ENCODE data around the gene KCNJ6. TPM values are rescaled to one million over a fixed set of nuclear protein-coding genes. Genes with fewer than 3 reads are reported as not detected.

KCNJ6 gene
- total and polyA plus RNA-seq, 2 experiments from 2014 or later, result 0.07 to 0.46 TPM

- no peak overlapping the region for H3K27ac ChIP-seq
Measured at GRCh38 chr21:37587203-37587602, 329.1 kb downstream of the KCNJ6 start.

DNA sequence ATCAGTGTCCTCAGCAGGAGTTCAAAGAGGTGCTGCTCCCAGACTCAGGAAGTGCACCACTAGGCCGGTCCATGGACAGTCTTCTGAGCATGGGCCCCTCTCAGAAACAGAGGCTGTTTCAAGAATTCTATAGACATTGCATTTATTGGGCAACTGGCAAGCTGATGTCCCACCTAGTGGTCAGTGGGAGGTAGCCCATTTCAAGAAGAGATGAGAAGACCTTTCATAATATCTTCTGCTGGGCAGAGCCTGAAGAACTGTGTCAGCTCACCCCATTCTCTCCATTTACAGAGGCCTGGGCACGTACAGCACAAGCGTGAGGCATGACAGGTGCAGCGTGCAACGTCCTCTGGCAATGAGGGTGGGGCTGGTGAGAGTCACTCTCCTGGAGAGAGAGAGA, 333.7 kb downstream of the KCNJ6 start:
- Histone ChIP-seq H3K27ac (no peak overlapping the region), H3K9me2 (replicated peaks; ENCODE audit: insufficient read depth) (no peaks in the 10 kb centered on the region), H3K4me3 (no peak overlapping the region), H3K27me3 (no peaks in the 10 kb centered on the region), H3K9me3 (ENCODE audit: low read depth) (no peaks in the 10 kb centered on the region), H4K20me1 (ENCODE audit: insufficient read depth, poor library complexity, severe bottlenecking) (no peaks in the 10 kb centered on the region), H3K4me2 (no peak overlapping the region), H2AFZ (no peak overlapping the region), H3K79me2 (no peaks in the 10 kb centered on the region), H3K36me3 (replicated peaks; ENCODE audit: insufficient read depth, low read depth) (no peaks in the 10 kb centered on the region), H3K4me1 (ENCODE audit: insufficient read depth) (no peaks in the 10 kb centered on the region)
- DNase-seq (ENCODE audit: low spot score), result peak; percentile 54
- 72% methylated on average over 5 of the region's 5 CpGs for WGBS (ENCODE audit: low lambda C conversion rate, missing lambda C conversion rate)
- no peak for TF ChIP-seq EZH2phosphoT487 (IDR thresholded peaks at IDR 0.05; ENCODE audit: low read depth, severe bottlenecking, unreplicated experiment)
- TF ChIP-seq CTCF (IDR thresholded peaks at IDR 0.05; ENCODE audit: poor library complexity), result peak; percentile 50

More at GRCh38 chr21:37587203-37587602, 329.1 kb downstream of the KCNJ6 start:
- H3K27me3 ChIP-seq, result no peaks in the 10 kb centered on the region
- H3K9me3 ChIP-seq (ENCODE audit: low read depth), result no peaks in the 10 kb centered on the region
- H3K4me2 ChIP-seq, result no peak overlapping the region
- H3K4me1 ChIP-seq (ENCODE audit: insufficient read depth), result no peaks in the 10 kb centered on the region
- H3K4me3 ChIP-seq, result no peak overlapping the region
- no peaks in the 10 kb centered on the region for H3K36me3 ChIP-seq (replicated peaks; ENCODE audit: insufficient read depth, low read depth)
- H2AFZ ChIP-seq, result no peak overlapping the region
- no peaks in the 10 kb centered on the region for H3K79me2 ChIP-seq
- H3K9me2 ChIP-seq (replicated peaks; ENCODE audit: insufficient read depth), result no peaks in the 10 kb centered on the region
- H4K20me1 ChIP-seq (ENCODE audit: insufficient read depth, poor library complexity, severe bottlenecking), result no peaks in the 10 kb centered on the region
- 95% methylated on average over 4 of the region's 4 CpGs for WGBS (ENCODE audit: low lambda C conversion rate, missing lambda C conversion rate)
- TF ChIP-seq CTCF (IDR thresholded peaks at IDR 0.05; ENCODE audit: poor library complexity) (no peak), EZH2 (IDR thresholded peaks at IDR 0.05; ENCODE audit: borderline replicate concordance) (no peak), EZH2phosphoT487 (IDR thresholded peaks at IDR 0.05; ENCODE audit: low read depth, severe bottlenecking, unreplicated experiment) (no peak)
- no peak for DNase-seq (ENCODE audit: low spot score)

- H3K27ac ChIP-seq, result no peak overlapping the region
- no peaks in the 10 kb centered on the region for H4K20me1 ChIP-seq (ENCODE audit: insufficient read depth, poor library complexity, severe bottlenecking)
- H3K9me2 ChIP-seq (replicated peaks; ENCODE audit: insufficient read depth), result no peaks in the 10 kb centered on the region
- H2AFZ ChIP-seq, result no peak overlapping the region
- 96% methylated on average over 3 of the region's 3 CpGs for WGBS (ENCODE audit: low lambda C conversion rate, missing lambda C conversion rate)
- no peaks in the 10 kb centered on the region for H3K79me2 ChIP-seq
- no peak overlapping the region for H3K4me2 ChIP-seq
- H3K36me3 ChIP-seq (replicated peaks; ENCODE audit: insufficient read depth, low read depth), result no peaks in the 10 kb centered on the region
- no peaks in the 10 kb centered on the region for H3K9me3 ChIP-seq (ENCODE audit: low read depth)
- no peak overlapping the region for H3K4me3 ChIP-seq
- no peaks in the 10 kb centered on the region for H3K27me3 ChIP-seq
- TF ChIP-seq EZH2phosphoT487 (IDR thresholded peaks at IDR 0.05; ENCODE audit: low read depth, severe bottlenecking, unreplicated experiment), result no peak
- no peak for TF ChIP-seq CTCF (IDR thresholded peaks at IDR 0.05; ENCODE audit: poor library complexity)
- TF ChIP-seq EZH2 (IDR thresholded peaks at IDR 0.05; ENCODE audit: borderline replicate concordance), result no peak
- no peak for DNase-seq (ENCODE audit: low spot score)
- H3K4me1 ChIP-seq (ENCODE audit: insufficient read depth), result no peaks in the 10 kb centered on the region
Measured at GRCh38 chr21:37580666-37581065, 335.6 kb downstream of the KCNJ6 start.

DNA sequence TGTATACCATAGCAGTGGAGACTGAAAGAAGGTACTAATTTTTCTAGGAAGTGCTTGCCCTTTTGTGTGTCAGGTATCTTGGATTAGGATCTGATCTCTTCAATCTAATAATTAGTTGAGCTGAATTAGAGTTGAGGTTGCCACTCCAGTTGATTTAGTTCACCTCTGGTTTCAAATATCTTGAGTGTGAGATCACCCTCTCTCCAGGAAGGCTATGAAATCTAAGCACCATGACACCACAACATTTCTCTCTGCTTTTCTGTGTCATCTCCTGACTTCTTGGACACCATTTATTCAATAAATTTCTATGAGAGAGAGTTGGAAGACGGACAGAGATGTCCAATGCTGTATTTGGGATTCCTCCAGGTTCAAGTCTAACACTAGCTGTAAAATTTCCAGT, 336.9 kb downstream of the KCNJ6 start:
- WGBS (ENCODE audit: low lambda C conversion rate, missing lambda C conversion rate), result 91% methylated on average over 1 of the region's 1 CpG
- no peaks in the 10 kb centered on the region for H3K79me2 ChIP-seq
- no peaks in the 10 kb centered on the region for H3K4me1 ChIP-seq (ENCODE audit: insufficient read depth)
- no peak for DNase-seq (ENCODE audit: low spot score)
- no peaks in the 10 kb centered on the region for H3K9me2 ChIP-seq (replicated peaks; ENCODE audit: insufficient read depth)
- no peak overlapping the region for H2AFZ ChIP-seq
- H3K9me3 ChIP-seq (ENCODE audit: low read depth), result no peaks in the 10 kb centered on the region
- H3K27me3 ChIP-seq, result no peaks in the 10 kb centered on the region
- no peak overlapping the region for H3K4me2 ChIP-seq
- H3K36me3 ChIP-seq (replicated peaks; ENCODE audit: insufficient read depth, low read depth), result no peaks in the 10 kb centered on the region
- H3K27ac ChIP-seq, result no peak overlapping the region
- no peaks in the 10 kb centered on the region for H4K20me1 ChIP-seq (ENCODE audit: insufficient read depth, poor library complexity, severe bottlenecking)
- TF ChIP-seq CTCF (IDR thresholded peaks at IDR 0.05; ENCODE audit: poor library complexity) (no peak), EZH2 (IDR thresholded peaks at IDR 0.05; ENCODE audit: borderline replicate concordance) (no peak), EZH2phosphoT487 (IDR thresholded peaks at IDR 0.05; ENCODE audit: low read depth, severe bottlenecking, unreplicated experiment) (no peak)
- no peak overlapping the region for H3K4me3 ChIP-seq

All from hepatocyte (in vitro differentiated cells).